Gastrocnemius medialis (tissue), 4 donors: ENCODE results near the gene KLHL40.

Experiments
- POLR2A ChIP-seq, 2 donors: fragments of 450-650 bp; IDR thresholded peaks; one replicate each; pipeline ENCODE4 v1.6.1; 2017; ENCODE audit warnings: antibody characterized with exemption in 2 of 2, mild to moderate bottlenecking in 2 of 2, moderate library complexity in 2 of 2
- TF ChIP-seq, protein P1 (sequence below), 5 experiments: fragments of 450-650 bp in 3 of 5; fragments of 200-600 bp in 2 of 5; sonication (generic) in 2 of 5; IDR thresholded peaks in 4 of 5; conservative IDR thresholded peaks in 1 of 5; 1 replicate in 4 of 5; 2 replicates in 1 of 5; pipeline ENCODE4 v1.5.1; 2016 to 2019; ENCODE audit warnings: antibody characterized with exemption in 5 of 5, mild to moderate bottlenecking in 3 of 5, moderate library complexity in 3 of 5

- TF ChIP-seq POLR2A (IDR thresholded peaks at IDR 0.05) = no peak
- TF ChIP-seq, protein P1, sequence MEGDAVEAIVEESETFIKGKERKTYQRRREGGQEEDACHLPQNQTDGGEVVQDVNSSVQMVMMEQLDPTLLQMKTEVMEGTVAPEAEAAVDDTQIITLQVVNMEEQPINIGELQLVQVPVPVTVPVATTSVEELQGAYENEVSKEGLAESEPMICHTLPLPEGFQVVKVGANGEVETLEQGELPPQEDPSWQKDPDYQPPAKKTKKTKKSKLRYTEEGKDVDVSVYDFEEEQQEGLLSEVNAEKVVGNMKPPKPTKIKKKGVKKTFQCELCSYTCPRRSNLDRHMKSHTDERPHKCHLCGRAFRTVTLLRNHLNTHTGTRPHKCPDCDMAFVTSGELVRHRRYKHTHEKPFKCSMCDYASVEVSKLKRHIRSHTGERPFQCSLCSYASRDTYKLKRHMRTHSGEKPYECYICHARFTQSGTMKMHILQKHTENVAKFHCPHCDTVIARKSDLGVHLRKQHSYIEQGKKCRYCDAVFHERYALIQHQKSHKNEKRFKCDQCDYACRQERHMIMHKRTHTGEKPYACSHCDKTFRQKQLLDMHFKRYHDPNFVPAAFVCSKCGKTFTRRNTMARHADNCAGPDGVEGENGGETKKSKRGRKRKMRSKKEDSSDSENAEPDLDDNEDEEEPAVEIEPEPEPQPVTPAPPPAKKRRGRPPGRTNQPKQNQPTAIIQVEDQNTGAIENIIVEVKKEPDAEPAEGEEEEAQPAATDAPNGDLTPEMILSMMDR (IDR thresholded peaks at IDR 0.05 in 4 of 5, conservative IDR thresholded peaks at IDR 0.05 in 1 of 5) = no peak
Measured at GRCh38 chr3:42718338-42718737, 33.0 kb downstream of the KLHL40 start.
